HUES64 (cell line): ENCODE measurements around the gene NUDC. TPM values are rescaled to one million over a fixed set of nuclear protein-coding genes. Genes with fewer than 3 reads are reported as not detected.
"Not testable (repeated sequence)": the region's sequence is repeated elsewhere in the genome, so short reads cannot be mapped to it uniquely, and the experiment has no call there.

ENCODE experiments used
- H3K27ac ChIP-seq: 2 replicates; pipeline ENCODE4 v1.7.0; 2013; ENCODE audit warnings: low read depth, low read length, inconsistent platforms
- H3K27me3 ChIP-seq: 2 replicates; pipeline ENCODE4 v1.6.1; 2013; ENCODE audit warnings: mild to moderate bottlenecking, low read length; ENCODE audit not compliant: insufficient read depth
- H3K36me3 ChIP-seq: 2 replicates; pipeline ENCODE4 v1.6.1; 2013; ENCODE audit warnings: mild to moderate bottlenecking, low read length; ENCODE audit not compliant: insufficient read depth
- H3K4me1 ChIP-seq: 2 replicates; pipeline ENCODE4 v1.6.1; 2013; ENCODE audit warnings: mild to moderate bottlenecking, low read length, moderate library complexity; ENCODE audit not compliant: insufficient read depth
- H3K4me3 ChIP-seq: 2 replicates; pipeline ENCODE4 v1.5.1; 2013; ENCODE audit warnings: mild to moderate bottlenecking, low read length, moderate library complexity
- H3K9ac ChIP-seq: 2 replicates; pipeline ENCODE4 v1.6.1; 2013; ENCODE audit warnings: mild to moderate bottlenecking, low read depth, low read length
- H3K9me3 ChIP-seq: 2 replicates; pipeline ENCODE4 v1.6.1; 2013; ENCODE audit warnings: low read depth, low read length; ENCODE audit not compliant: insufficient read depth
- WGBS: fragments of 150-250, 120-280 bp; methylation state at CpG from one replicate; pipeline ENCODE4 v1.1.7; 2013; ENCODE audit warnings: missing lambda C conversion rate; 5-methylcytosine and 5-hydroxymethylcytosine counted together
- polyA plus RNA-seq, 2 experiments: library from polyadenylated mRNA; stranded (reverse); fragments of 50-300 nt; gene quantifications; one replicate each; pipeline ENCODE4 v1.2.3, GENCODE V29; 2013

NUDC gene
- 124 TPM for polyA plus RNA-seq (2013, experiment 1 of 2)
- 116 TPM for polyA plus RNA-seq (2013, experiment 2 of 2)

- peak within 1 kb of the TSS; percentile 86 for H3K4me3 ChIP-seq
- peaks cover 11% of the 10 kb centered on the region; the same call in 1 of the 2 replicates for H3K4me1 ChIP-seq
- H3K9me3 ChIP-seq = no peaks in the 10 kb centered on the region
- peak within 1 kb of the TSS; percentile 79 for H3K27ac ChIP-seq
- peak within 1 kb of the TSS; percentile 93 for H3K9ac ChIP-seq
- WGBS = 1% methylated on average over 83 of the region's 83 CpGs
- peaks cover 38% of the 10 kb centered on the region for H3K36me3 ChIP-seq
- H3K27me3 ChIP-seq = no peaks in the 10 kb centered on the region
Observed at GRCh38 chr1:26921540-26922430, at the start of gene NUDC. NUDC (plus strand) TSS chr1:26921743; CDS start chr1:26921849, 106 bp downstream.

DNA sequence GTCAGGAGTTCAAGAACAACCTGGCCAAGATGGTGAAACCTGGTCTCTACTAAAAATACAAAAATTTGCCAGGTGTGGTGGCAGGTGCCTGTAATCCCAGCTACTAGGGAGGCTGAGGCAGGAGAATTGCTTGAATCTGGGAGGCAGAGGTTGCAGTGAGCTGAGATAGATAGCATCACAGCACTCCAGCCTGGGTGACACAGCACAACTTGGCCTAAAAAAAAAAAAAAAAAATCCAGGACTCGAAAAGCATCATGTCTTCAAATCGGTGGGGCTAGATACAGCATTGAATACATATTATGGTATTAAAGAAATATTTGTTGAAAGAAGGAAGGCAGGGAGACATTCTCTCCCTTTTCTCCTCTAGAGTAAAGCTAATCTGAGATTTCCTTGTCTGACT is 48.4 kb upstream of the NUDC start:
- peaks cover 14% of the 10 kb centered on the region for H3K36me3 ChIP-seq
- not testable (repeated sequence) for H3K9me3 ChIP-seq, H3K27ac ChIP-seq, H3K9ac ChIP-seq, H3K4me1 ChIP-seq, H3K27me3 ChIP-seq, H3K4me3 ChIP-seq
- 88% methylated on average over 2 of the region's 2 CpGs for WGBS

GRCh38 chr1:26874896-26875295 is 46.6 kb upstream of the NUDC start:
- Histone ChIP-seq H3K4me1 (no peaks in the 10 kb centered on the region; the same call in 1 of the 2 replicates), H3K36me3 (peaks cover 26% of the 10 kb centered on the region), H3K4me3 (no peak overlapping the region), H3K27ac (peak overlapping the region; percentile 32; the same call in 1 of the 2 replicates), H3K27me3 (no peaks in the 10 kb centered on the region), H3K9ac (no peak overlapping the region; the same call in 1 of the 2 replicates), H3K9me3 (no peaks in the 10 kb centered on the region)
- WGBS = 55% methylated on average over 4 of the region's 4 CpGs

DNA sequence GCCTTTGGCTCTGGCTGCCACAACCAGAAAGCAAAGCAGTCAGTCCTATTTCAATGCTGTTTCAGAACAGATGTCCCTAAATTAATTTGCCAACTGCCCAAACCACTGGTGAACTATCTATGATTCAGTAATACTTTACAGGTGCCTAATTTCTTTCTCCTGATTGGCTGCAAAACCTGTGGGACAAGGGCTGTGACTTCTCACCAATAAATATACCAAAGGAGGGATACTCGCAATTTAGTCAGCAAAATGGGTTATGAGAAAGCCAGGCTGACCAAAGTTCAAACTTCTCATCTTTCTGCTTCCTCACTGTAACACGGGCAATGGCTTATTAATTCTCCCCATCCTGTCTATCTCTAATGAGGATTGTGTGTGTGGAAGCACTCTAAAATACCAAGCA is 44.2 kb upstream of the NUDC start:
- Histone ChIP-seq H3K4me1 (no peaks in the 10 kb centered on the region; the same call in 1 of the 2 replicates), H3K4me3 (no peak overlapping the region), H3K9ac (no peak overlapping the region), H3K9me3 (no peaks in the 10 kb centered on the region), H3K27me3 (no peaks in the 10 kb centered on the region), H3K27ac (no peak overlapping the region), H3K36me3 (peaks cover 48% of the 10 kb centered on the region)
- WGBS = 95% methylated on average over 1 of the region's 2 CpGs

DNA sequence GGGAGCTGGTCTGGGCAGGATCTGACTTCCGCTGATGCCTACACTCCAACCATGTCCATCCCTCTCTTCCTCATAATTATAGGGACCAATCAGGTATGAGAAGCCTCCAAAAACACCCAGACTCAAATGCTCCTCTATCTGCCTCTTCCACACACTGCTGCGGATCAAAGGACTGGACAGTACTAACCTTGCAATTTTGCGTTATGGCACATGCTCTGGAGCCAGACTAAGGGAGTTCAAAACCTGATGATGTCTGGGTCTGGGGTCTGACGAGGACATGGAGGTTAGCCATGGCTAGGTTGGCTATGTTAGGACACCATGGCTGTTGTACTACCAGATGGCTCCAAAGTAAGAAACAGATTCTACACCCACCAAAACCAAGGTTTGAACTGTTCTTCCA is 41.8 kb upstream of the NUDC start:
- WGBS = 98% methylated on average over 4 of the region's 4 CpGs
- H3K27ac ChIP-seq = no peak overlapping the region
- peaks cover 72% of the 10 kb centered on the region for H3K36me3 ChIP-seq
- H3K9ac ChIP-seq = no peak overlapping the region
- no peaks in the 10 kb centered on the region for H3K27me3 ChIP-seq
- no peaks in the 10 kb centered on the region for H3K4me1 ChIP-seq
- H3K4me3 ChIP-seq = no peak overlapping the region
- H3K9me3 ChIP-seq = no peaks in the 10 kb centered on the region

DNA sequence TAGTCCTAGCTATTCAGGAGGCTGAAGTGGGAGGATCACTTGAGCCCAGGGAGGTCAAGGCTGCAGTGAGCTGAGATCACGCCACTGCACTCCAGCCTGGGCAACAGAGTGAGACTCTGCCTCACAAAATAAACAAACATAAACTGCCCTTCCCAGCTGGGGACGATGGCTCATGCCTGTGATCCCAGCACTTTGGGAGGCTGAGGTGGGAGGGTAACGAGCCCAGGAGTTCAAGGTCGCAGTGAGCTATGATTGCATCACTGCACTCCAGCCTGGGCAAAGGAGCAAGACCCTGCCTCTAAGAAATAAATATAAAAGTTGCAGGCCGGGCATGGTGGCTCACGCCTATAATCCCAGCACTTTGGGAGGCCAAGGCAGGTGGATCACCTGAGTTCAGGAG is 39.9 kb upstream of the NUDC start:
- H3K4me3 ChIP-seq, H3K27me3 ChIP-seq, H3K9ac ChIP-seq, H3K4me1 ChIP-seq, H3K27ac ChIP-seq, H3K9me3 ChIP-seq: not testable (repeated sequence)
- WGBS = 88% methylated on average over 6 of the region's 6 CpGs
- H3K36me3 ChIP-seq = peaks cover 86% of the 10 kb centered on the region

GRCh38 chr1:26882696-26883463 is 38.7 kb upstream of the NUDC start:
- 92% methylated on average over 5 of the region's 5 CpGs for WGBS
- H3K36me3 ChIP-seq = peaks cover 81% of the 10 kb centered on the region
- no peaks in the 10 kb centered on the region for H3K9me3 ChIP-seq
- no peaks in the 10 kb centered on the region for H3K27me3 ChIP-seq
- H3K4me1 ChIP-seq = no peaks in the 10 kb centered on the region
- no peak overlapping the region for H3K27ac ChIP-seq
- H3K9ac ChIP-seq = no peak overlapping the region
- H3K4me3 ChIP-seq = no peak overlapping the region

DNA sequence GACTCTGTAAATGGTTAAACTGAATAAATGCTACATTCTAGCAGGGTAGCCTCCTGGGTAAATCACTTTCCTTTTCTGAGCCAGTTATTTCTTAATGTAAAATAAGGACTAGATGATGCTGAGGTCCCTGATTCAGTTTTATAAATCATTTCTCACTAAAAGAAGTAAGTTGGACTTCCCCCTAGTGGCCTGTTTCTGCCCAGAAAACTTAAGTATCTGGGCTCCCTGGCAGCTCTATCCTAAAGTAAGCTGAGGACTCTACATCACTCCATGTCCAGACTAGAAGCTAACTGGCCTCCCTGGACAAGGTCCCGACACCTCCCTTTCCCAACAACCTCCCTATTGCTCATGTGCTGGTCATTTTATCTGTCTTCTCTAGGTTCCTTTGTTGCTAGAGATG is 34.4 kb upstream of the NUDC start:
- Histone ChIP-seq H3K4me3 (no peak overlapping the region), H3K9me3 (no peaks in the 10 kb centered on the region), H3K4me1 (no peaks in the 10 kb centered on the region), H3K27ac (no peak overlapping the region), H3K9ac (no peak overlapping the region), H3K36me3 (peaks cover 63% of the 10 kb centered on the region), H3K27me3 (no peaks in the 10 kb centered on the region)
- WGBS = 100% methylated on average over 1 of the region's 1 CpG

DNA sequence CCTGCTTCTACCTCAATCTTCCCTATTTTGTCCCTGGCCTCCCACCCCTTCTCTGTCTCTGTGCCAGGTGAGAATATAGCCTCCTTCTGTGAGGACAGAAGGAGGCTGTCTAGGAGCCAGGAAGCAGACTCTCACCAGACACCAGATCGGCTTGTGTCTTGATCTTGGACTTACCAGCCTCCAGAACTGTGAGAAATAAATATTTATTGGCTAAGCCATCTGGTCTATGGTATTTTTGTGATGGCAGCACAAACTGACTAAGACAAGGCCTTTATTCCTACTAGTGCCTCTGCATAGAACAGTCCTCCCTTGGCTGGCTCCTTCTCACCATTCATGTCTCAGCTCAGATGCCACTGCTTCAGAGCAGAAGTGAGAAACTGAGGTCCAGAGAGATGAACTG is 33.3 kb upstream of the NUDC start:
- Histone ChIP-seq H3K4me1 (no peaks in the 10 kb centered on the region), H3K9me3 (no peaks in the 10 kb centered on the region), H3K4me3 (no peak overlapping the region), H3K27ac (no peak overlapping the region), H3K36me3 (peaks cover 63% of the 10 kb centered on the region), H3K27me3 (no peaks in the 10 kb centered on the region), H3K9ac (no peak overlapping the region)
- 100% methylated on average over 1 of the region's 1 CpG for WGBS

GRCh38 chr1:26889551-26890466 is 31.7 kb upstream of the NUDC start, which contains the start of gene GPN2:
GPN2 (minus strand) TSS chr1:26890283; CDS start chr1:26890096, 187 bp downstream.
- H3K27me3 ChIP-seq = no peaks in the 10 kb centered on the region
- H3K4me1 ChIP-seq = no peaks in the 10 kb centered on the region
- no peaks in the 10 kb centered on the region for H3K9me3 ChIP-seq
- peak within 1 kb of the TSS; percentile 94 for H3K4me3 ChIP-seq
- WGBS = 3% methylated on average over 89 of the region's 89 CpGs
- H3K36me3 ChIP-seq = peaks cover 61% of the 10 kb centered on the region
- H3K27ac ChIP-seq = peak within 1 kb of the TSS; percentile 86
- H3K9ac ChIP-seq = peak within 1 kb of the TSS; percentile 86
